ENCODE results near the gene PKD1.

The PKD1 gene

GRCh38 chr16:2042986-2043666 is 92.6 kb downstream of the PKD1 start:
- H3K4me1 ChIP-seq (ENCODE audit: control insufficient read depth, insufficient read depth, low read length) = peaks cover 50% of the 10 kb centered on the region
- no peak overlapping the region for H3K27ac ChIP-seq (ENCODE audit: low read length)
- H3K9ac ChIP-seq (ENCODE audit: low read length in 2 of 2) = no peak overlapping the region

GRCh38 chr16:2042171-2042985 is 93.3 kb downstream of the PKD1 start:
- no peak overlapping the region for H3K4me3 ChIP-seq (ENCODE audit: low read length in 2 of 2)
- H3K27ac ChIP-seq (ENCODE audit: low read length) = no peak overlapping the region
- no peaks in the 10 kb centered on the region for H3K27me3 ChIP-seq (ENCODE audit: control insufficient read depth in 1 of 2, insufficient read depth in 2 of 2, low read length in 2 of 2)
- peaks cover 0 to 2% of the 10 kb centered on the region in 2 donors for H3K36me3 ChIP-seq (ENCODE audit: control insufficient read depth in 2 of 2, insufficient read depth in 2 of 2, low read length in 2 of 2)
- H3K9me3 ChIP-seq (ENCODE audit: control insufficient read depth in 2 of 2, low read length in 2 of 2) = no peaks in the 10 kb centered on the region
- no peak overlapping the region for H3K9ac ChIP-seq (ENCODE audit: low read length in 2 of 2)
- peaks cover 54% of the 10 kb centered on the region for H3K4me1 ChIP-seq (ENCODE audit: control insufficient read depth, insufficient read depth, low read length)

More at GRCh38 chr16:2042986-2043666, 92.6 kb downstream of the PKD1 start:
- Histone ChIP-seq H3K4me3 (ENCODE audit: low read length in 2 of 2) (no peak overlapping the region), H3K9me3 (ENCODE audit: control insufficient read depth in 2 of 2, low read length in 2 of 2) (no peaks in the 10 kb centered on the region), H3K36me3 (ENCODE audit: control insufficient read depth in 2 of 2, insufficient read depth in 2 of 2, low read length in 2 of 2) (peaks cover 0 to 2% of the 10 kb centered on the region in 2 donors), H3K27me3 (ENCODE audit: control insufficient read depth in 1 of 2, insufficient read depth in 2 of 2, low read length in 2 of 2) (no peaks in the 10 kb centered on the region)

- H3K4me1 ChIP-seq (ENCODE audit: control insufficient read depth, insufficient read depth, low read length) = peaks cover 54% of the 10 kb centered on the region
- H3K36me3 ChIP-seq (ENCODE audit: control insufficient read depth in 2 of 2, insufficient read depth in 2 of 2, low read length in 2 of 2) = peaks cover 0 to 2% of the 10 kb centered on the region in 2 donors
- H3K9ac ChIP-seq (ENCODE audit: low read length in 2 of 2) = no peak overlapping the region
These were observed 94.7 kb downstream of the PKD1 start for GRCh38 chr16:2040787-2041522.

GRCh38 chr16:2040041-2040786 is 95.5 kb downstream of the PKD1 start:
- no peaks in the 10 kb centered on the region for H3K9me3 ChIP-seq (ENCODE audit: control insufficient read depth in 2 of 2, low read length in 2 of 2)
- H3K4me3 ChIP-seq (ENCODE audit: low read length in 2 of 2) = no peak overlapping the region
- H3K27me3 ChIP-seq (ENCODE audit: control insufficient read depth in 1 of 2, insufficient read depth in 2 of 2, low read length in 2 of 2) = no peaks in the 10 kb centered on the region
- H3K36me3 ChIP-seq (ENCODE audit: control insufficient read depth in 2 of 2, insufficient read depth in 2 of 2, low read length in 2 of 2) = peaks cover 0 to 2% of the 10 kb centered on the region in 2 donors
- no peak overlapping the region for H3K27ac ChIP-seq (ENCODE audit: low read length)
- H3K4me1 ChIP-seq (ENCODE audit: control insufficient read depth, insufficient read depth, low read length) = peaks cover 58% of the 10 kb centered on the region
- no peak overlapping the region for H3K9ac ChIP-seq (ENCODE audit: low read length in 2 of 2)

More at GRCh38 chr16:2040787-2041522, 94.7 kb downstream of the PKD1 start:
- no peaks in the 10 kb centered on the region for H3K9me3 ChIP-seq (ENCODE audit: control insufficient read depth in 2 of 2, low read length in 2 of 2)
- H3K27me3 ChIP-seq (ENCODE audit: control insufficient read depth in 1 of 2, insufficient read depth in 2 of 2, low read length in 2 of 2) = no peaks in the 10 kb centered on the region
- H3K27ac ChIP-seq (ENCODE audit: low read length) = no peak overlapping the region
- H3K4me3 ChIP-seq (ENCODE audit: low read length in 2 of 2) = no peak overlapping the region

- Histone ChIP-seq H3K27ac (ENCODE audit: low read length) (peak overlapping the region; percentile 46), H3K27me3 (ENCODE audit: control insufficient read depth in 1 of 2, insufficient read depth in 2 of 2, low read length in 2 of 2) (no peaks in the 10 kb centered on the region), H3K9me3 (ENCODE audit: control insufficient read depth in 2 of 2, low read length in 2 of 2) (no peaks in the 10 kb centered on the region), H3K9ac (ENCODE audit: low read length in 2 of 2) (no peak overlapping the region), H3K36me3 (ENCODE audit: control insufficient read depth in 2 of 2, insufficient read depth in 2 of 2, low read length in 2 of 2) (peaks cover 0 to 2% of the 10 kb centered on the region in 2 donors), H3K4me1 (ENCODE audit: control insufficient read depth, insufficient read depth, low read length) (peaks cover 65% of the 10 kb centered on the region), H3K4me3 (ENCODE audit: low read length in 2 of 2) (peak overlapping the region in 1 of 2 donors; percentile 35)
These were observed 96.2 kb downstream of the PKD1 start for GRCh38 chr16:2039274-2040031.

Measured in stomach smooth muscle (tissue), 2 donors.